Hematopoietic multipotent progenitor cell treated with erythropoietin and hydrocortisone succinate and interleukin-3 and kit ligand, for 8 days (in vitro differentiated cells): ENCODE results near the gene CDH13.

Experiments
- DNase-seq: peaks from one replicate; pipeline ENCODE4 v3.0.0-alpha.2; 2015

Gene CDH13

DNA sequence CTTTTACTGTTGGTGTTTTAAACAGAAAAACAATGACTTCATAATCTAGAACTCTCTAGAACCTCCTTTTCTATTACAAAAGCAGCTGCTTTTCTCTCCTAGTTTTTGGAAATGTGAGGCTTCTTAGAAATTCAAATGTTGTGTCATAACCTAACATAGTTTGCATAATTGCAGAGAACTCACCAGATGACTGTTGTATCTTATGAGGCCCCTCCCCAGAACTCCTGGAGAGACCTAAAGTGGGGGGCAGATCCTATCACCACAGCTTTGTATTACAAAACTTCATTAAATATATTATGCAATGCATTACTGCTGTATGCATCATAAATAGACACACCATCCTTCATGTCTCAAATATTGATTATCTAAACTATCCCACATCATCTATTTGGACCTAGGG is 642.3 kb downstream of the CDH13 start:
- DNase-seq = no peak

DNA sequence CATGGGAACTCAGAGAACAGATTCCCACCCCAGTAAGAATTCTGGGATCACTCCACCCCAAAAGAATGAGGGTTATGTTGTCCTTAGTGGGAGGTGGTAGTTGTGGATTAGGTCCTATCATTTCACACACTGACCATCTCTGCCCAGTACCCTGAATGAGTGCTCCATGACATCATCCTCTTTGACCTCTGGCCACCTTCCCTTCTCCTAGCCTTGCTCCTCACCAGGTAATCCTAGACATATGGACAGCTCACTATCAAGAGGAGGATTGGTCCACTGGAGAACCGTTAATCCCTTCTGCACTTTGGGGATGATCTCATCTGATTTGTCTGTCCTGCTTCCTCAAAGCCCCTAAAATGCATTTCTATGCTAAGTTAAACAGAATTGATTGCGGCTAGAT is 642.8 kb downstream of the CDH13 start:
- DNase-seq = no peak

DNA sequence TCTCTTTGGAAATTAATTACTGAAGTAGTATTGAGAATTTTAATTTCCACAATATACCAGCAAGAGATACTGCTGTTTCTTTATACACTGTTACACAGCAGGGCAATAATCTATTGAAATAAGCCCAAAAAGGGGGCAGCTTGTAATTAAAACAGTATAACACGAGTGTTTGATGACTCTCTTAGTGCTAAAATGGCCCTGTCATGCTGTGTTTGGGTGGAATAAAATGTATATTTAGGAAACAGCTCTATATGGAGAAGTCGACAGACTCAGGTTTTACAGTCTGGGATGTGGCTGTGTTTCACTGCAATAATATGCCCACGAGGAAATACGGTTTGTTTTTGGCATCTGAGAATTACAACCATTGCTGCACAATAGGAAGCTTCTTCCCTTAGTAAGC is 643.3 kb downstream of the CDH13 start:
- no peak for DNase-seq

DNA sequence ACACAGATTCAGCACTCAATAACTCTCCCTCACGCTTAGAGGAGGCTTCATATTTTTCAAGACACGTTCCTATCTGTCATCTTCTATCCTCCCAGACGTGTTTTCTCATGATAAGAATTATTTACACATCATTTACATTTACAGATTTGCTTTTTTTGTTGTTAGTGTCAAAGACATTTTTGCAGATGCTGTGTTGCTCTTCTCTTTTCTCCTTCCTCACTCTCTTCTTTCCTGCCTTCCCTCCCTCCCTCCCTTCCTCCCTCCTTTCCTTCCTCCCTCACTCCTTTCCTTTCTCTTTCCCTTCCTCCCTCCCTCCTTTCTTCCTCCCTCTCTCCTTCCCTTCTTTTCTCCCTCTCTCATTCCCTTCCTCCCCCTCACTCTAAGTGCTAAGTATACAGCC is 643.9 kb downstream of the CDH13 start:
- no peak for DNase-seq

DNA sequence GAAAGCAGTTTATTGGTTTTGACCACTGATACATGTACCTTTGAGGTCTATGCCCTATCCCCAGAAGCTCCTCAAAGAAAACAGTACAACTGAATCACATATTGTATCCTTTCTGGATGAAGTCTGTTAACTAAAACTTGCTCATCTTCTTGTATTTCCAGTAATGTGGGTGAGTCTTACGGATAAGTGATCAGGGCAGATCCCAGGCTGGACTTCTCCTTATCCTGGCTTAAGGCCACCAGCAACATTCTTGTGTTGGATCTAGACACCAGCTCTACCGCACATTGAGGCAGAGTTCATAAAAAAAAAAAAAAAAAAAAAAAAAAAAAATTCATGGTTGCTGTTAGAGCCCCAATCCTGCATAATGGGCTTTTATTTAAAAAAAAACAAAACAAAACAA is 644.4 kb downstream of the CDH13 start:
- DNase-seq = no peak

DNA sequence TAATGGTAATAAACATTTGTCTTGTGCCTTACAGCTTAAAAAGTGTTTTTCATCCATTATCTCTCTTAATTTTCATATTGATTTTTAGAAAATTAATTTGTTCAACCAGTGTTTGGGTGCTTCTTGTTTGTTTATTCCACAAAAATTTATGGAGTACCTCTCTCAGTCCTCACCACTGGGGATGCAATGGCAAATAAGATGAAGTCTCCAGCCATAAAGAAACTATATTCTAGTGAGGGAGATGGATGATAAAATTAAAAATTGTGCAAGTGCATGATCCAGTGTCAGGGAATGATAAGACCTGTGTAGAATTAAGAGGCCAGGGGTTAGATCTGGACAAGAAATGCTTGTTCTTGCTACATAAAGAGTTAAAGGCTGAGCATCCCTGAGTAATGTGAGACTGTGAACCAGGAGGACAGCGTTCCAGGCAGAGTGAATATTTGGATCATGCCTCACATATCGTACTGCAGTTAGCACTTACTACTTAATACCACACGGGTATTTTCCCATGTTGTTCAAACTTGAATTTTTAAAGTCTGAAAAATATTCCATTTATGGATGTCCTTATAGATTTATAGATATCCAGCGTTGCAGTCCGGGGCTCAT is 645.3 kb downstream of the CDH13 start:
- DNase-seq = no peak

DNA sequence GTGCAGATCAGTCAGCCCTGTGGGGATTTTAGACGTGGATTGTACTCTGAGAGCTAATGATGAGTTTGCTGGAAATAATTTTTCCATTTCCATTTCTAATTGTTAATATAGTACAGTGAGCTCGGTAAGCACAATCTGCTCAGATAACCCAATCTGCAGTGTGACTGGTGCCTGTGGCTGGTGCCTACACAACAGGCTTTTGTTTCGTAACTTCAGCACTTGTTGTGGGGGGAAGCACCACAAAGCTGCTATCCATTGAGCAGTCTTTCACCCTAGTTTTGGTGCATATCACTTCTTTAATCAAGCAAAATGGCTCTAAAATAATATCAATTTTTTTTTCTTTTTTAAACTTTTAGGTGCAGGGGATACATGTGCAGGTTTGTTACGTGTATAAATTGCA is 646.1 kb downstream of the CDH13 start:
- DNase-seq = no peak

DNA sequence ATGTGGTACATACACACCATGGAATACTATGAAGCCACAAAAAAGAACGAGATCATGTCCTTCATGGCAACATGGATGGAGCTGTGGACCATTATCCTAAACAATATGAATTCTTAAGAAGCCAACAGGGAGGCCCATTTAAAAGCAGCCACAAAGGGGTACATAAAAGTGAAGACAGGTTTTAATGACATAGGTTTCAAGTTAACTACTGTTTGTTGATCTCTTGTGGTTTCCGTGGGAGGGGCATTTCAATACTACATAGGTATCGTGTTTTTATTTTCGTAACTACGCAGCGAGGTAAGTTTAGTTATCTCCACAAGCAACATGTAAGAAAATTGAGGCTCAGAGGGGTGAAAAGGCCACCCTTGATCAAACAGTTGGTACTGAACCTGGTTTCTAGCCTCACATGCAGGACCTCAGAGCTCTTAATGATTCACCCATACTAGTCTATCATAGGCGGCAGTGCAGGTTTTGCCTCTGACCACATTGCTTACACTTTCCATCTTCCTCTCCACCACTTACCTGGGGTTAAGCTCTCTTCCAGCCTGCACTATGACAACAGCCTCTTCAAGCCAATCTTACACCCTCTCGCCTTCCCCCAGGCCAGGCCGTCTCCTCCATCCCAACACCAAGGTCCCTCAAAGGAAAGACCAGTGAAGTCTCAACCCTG is 646.9 kb downstream of the CDH13 start:
- no peak for DNase-seq

DNA sequence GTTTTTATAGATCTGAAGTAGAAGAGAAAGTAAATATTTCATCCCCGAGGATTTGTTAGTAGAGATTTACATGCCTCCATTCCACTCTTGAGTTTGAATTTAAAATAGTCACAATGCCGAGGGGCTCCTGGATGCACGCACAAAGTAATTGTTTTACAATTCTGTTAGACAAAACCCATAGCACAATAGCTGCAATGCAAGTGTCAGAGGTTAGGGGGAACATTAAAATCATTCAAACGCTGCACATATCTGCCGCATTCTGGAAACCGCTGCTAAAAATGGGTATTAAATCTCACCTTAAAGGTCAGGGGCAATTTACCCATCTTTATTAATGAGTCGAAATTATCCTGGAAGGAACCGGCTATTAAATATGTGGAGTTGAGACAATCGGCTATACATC is 652.5 kb downstream of the CDH13 start:
- no peak for DNase-seq

DNA sequence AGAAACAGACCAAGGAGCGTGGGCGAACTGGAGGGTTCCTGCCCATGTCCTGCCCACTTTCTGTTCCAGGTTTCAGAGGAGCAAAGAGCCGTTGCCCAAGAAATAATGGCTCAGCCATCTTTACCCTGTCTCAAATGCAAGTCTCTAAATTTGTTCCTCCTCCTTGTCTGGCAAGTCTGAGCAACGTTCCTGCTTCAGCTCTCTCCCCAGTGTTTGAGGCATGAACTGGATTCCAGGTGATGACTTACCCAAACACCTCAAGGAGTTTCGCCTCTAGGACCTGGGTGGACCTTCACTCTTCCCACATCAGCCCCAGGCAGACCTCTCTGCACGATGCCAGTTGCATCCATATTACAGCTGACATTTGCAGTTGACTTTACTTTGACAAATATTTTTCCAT is 659.2 kb downstream of the CDH13 start:
- DNase-seq = no peak

DNA sequence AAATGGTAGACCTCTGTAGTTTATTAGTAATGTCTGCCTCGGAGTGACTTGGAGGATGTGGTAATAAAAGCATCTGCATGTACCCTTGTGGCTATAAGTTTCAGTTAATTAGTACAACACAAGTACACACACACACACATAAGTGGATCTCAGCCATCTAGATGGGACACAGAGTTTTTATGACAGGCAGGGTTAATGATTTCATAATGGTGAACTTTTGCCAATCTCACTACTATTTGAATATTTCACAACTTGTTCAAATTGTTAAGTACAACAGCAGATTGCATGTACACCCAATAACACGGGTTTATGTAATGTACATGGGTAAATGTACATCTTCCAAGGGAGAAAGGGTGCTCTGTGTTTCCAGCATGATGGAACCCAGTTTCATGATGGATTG is 669.7 kb downstream of the CDH13 start:
- DNase-seq = no peak

DNA sequence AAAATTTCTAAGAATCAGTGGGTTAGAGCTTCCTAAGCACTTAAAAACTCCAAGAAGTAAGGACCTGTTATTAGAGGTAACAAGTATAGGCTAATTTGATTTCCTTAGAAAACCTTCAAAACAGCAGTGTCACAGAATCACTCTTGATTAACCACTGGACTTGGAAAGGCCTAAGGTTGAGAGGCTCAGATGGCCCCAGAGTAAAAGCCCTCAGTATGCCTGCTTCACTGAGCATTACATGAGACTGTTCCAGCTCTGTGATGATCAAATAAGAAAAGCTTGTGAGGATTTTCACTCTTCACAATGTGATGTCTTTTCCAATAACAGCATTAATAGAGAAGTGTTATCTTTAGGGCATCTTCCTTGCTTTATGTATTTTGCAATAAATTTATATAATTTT is 671.8 kb downstream of the CDH13 start:
- DNase-seq = no peak

DNA sequence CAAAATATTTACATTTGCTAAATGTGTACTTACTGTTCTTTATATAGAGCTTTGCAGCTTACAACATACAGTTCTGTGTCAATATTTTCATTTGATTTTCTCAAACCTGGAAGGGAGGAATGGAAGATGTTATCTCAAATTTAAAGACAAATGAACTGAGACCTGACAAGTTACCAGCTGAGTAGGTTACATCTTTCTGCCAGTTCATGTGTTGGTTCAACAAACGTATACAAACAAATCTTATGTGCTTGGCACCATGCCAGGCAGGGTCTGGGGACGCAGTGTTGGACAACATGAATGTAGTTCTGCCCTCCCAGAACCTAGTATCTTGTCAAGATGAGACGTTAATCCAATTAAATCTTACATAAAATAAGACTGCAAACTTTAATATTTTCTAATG is 673.6 kb downstream of the CDH13 start:
- DNase-seq = no peak

DNA sequence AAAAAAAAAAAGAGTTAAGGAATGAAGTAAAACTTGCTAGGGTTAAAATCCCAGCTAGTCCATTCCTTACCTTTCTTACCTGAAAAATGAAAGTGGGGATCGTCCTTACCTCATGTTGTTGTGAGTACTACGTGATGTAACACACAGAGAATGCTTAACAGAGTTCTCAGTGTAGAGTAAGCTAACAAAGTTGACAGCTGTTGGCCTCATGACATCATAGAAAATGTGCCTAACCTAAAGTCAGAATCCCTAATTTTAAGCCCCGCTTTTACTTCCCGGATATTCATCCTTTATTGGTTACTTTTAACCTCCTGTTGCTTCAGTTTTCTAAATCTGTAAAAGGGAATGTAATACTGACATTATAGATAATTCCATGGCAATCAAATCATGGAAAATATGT is 675.2 kb downstream of the CDH13 start:
- no peak for DNase-seq

DNA sequence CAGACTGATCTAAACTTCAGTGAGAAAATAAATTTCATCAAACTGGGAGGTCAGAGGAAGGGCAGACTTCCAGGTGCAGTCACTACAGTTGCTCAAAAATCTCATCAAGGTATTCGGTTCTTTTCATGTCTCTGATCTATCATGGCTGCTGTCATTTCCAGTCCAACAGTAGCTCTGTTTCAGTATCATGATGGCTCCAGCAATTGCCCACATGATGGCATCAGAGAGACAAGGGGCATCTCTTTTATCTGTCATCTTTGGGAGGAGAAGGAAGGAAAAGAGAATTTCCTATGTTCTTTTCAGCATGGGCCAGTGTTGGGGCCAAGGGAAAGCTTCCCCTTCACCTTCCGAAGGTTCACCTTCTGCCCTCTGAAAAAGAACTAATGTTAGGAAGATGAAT is 676.1 kb downstream of the CDH13 start:
- DNase-seq = no peak

DNA sequence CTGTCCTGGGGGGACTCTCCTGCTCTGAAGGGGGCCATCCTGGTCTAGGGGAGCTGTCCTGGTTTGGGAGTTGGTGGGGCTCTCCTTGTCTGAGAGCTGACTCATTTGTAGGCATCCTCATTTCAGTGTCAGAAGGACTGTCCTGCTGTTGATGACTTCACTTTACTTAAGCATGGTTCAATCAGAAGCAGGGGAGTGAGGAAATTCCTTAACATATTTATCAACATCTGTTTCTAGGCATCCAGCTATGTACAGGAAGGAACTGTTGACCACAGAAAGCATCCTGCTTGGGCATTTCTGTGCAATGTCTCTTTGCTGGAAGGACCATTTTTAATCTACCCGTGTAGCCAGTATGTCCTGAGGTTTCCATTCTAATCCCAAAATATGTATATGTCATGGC is 678.3 kb downstream of the CDH13 start:
- no peak for DNase-seq

DNA sequence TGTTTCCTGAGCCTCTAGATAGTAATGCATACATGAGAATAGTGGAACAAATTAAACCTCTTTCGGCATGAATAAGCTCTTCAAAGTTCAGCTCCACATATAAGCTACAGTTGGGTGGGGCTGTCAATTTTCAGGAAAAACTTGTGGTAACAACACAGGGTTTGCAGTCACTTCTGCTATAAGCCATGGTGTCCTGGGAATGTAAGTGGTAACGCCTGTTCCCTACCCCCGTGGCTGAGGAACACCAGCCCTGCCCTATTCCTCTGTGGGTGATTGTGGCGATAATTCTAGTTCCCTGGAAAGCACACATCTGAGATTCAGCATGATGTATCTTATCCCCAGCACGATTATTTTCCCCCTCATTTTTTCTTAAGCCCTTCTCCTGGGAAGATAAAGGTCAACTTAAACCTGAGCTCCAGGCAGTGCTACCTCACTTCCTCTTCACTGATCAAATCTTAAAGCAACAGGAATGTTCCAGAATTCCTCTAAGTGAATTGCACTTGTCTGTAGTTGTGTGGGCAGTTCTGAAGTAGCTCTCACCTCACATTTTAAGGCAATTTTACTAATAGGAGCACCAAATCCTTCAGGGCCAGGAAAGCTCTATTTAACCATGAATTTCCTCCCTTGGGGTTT is 680.3 kb downstream of the CDH13 start:
- DNase-seq = no peak

DNA sequence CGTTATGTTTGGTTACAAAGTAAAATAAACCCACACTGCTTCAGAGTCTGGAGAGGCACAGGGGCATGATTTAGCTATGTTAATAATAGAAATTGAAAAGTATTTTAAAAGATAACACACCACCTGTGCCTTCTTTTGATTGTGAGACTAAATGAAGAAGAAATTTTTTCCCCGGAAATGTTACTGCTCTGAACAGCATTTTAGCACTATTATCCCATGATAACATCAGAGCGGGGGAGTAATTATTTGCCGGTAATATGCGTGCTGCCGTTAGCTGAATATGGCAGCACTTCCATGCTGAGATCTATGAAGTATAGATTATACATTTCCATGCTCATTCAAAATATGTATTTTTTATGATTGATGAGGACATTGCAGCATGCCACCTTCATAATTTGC is 680.8 kb downstream of the CDH13 start:
- DNase-seq = no peak

DNA sequence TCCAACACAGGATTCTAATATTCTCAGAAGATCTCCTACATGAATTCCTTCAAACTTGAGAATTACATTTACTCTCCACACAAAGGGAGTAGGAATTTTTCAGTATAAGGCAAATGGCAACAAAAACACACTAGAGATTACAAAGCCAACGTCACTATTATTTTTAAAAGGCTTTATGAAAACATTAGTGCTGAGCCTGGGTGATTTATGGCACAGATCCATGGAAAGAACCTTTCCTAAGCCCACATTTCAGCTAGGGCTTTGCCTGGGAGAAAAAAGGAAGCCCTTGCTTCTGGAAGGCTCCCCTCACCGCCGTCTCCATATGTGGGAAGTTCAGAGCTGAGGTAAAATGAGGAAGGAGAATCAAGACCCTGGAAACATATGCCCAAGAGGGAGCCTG is 681.6 kb downstream of the CDH13 start:
- no peak for DNase-seq

DNA sequence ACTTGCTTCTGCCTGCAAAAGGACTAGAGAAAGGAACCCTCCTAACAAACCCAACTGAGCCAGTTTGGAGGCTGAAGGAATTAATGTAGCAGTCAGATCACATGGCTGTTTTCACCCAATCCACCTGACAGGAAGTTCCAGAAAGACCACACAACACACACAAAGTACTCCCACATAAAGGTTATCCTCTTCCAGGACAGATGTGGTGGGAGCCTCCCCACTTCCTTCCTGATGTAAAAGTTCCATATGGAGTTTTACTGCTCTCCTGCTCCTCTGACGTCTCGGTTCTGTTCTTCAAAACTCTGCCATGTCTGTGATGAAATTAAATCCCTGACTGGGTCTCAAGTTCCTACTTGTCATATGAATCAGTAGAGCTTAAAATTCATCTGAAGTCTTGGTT is 684.0 kb downstream of the CDH13 start:
- DNase-seq = no peak

DNA sequence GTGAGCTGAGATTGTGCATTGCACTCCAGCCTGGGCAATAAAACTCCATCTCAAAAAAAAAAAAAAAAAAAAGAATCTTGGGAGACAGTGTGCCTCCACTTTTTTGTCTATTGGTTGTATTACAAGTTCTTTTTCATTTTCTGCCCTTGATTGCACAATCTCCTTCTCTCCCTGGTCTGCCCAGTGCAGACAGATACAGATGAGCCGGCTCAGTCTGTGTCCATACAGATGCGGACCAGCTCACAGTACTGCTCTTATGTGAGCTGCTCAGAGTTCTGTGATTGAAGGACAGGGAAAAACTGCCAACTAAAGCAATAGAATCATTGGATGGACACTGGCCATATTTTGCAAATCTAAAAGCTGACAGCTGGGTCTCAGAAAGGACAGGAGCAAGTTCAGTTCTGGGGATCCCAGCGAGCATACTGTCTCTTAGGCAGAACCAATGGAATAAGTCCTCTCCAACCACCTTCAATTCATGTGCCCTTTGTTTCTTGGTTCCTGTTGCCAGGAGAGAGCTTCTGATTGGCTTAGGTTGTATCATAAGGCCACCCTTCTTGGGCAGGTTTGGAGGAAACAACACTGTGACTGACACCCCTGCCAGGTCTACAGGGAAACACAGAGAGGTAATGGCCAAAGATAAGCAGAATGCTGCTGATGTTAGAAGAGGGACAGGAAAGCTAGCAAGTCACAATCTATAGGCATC is 685.4 kb downstream of the CDH13 start:
- DNase-seq = no peak

DNA sequence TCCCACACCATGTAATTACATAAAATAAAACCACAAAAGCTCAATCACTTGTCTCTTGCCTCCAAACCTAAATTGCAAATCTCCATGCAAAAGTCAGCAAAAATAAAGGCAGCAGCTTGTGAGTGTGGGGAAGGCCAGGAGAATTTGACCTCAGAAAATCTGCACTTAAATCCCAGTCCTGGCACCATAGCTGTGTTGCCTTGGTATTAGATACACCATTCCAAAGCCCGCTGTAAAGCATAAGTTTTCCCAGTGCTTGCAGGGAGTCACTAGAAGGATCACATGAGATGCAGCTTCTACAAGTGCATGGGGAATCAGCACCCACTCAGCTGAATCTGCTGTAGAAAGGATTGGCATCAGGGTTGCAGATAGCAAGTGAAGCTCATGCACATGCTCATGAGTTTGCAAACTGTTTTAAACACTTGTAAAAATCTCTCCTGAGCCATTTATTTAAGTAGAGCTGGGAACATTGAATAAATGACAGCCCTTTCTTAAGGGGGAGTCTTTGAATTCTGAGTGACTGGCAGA is 686.0 kb downstream of the CDH13 start:
- no peak for DNase-seq

DNA sequence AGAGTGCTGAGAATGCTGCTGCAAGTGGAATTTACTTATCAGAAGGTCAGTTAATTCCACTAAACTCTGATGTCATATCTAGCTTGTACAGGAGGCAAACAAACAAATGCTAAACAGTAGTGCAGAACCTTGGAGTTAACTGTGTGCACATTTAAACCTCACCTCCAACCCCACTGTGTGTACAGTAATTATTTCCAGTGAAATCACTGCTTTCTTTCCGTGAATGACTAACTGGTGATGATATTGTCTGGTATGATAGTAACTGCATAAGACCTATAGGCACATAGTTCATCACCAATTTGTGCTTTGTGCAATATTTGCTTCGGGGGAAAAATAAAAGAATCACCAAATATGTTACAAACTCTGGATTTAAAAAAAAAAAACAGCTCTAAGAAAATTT is 688.5 kb downstream of the CDH13 start:
- DNase-seq = no peak

DNA sequence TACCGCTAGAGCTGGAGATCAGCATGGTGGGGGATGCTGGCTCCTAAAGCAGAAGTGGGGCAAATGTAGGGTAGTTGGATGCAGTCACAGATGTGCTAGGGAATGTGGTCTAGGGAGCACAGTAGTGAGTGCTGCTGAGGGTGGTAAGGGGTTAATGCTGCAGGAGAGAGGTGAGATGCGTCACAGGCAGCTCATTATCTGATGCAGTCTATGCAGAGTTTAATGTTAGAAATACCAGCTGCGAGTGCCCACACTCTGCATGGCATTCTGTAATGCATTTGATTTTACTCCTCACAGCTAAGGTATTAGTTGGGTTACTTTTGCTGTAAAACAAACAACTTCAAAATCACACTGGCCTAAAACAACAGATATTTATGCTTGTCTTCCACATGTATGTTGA is 689.7 kb downstream of the CDH13 start:
- DNase-seq = no peak
